Caco-2 (cell line): Measurements from ENCODE around the gene MED9. TPM values are rescaled to one million over a fixed set of nuclear protein-coding genes. Genes with fewer than 3 reads are reported as not detected.

Experiments used
- BruUV-seq: library from RNA; stranded (reverse); fragments of 400-500 nt; replicated peaks from 2 replicates; lab custom pipeline; 2021; lab: Mats Ljungman, UMichigan
- CTCF ChIA-PET: fragments of 300-600 bp; sonication (Branson Sonifier 250); formaldehyde crosslinking; loops from one replicate; lab custom pipeline; 2022; ENCODE audit warnings: antibody characterized with exemption; lab: Charles Lee
- POLR2A ChIA-PET: fragments of 300-600 bp; sonication (Branson Sonifier 250); formaldehyde crosslinking; loops from one replicate; lab custom pipeline; 2022; ENCODE audit warnings: antibody characterized with exemption; lab: Charles Lee
- DNase-seq, 2 experiments: peaks; one replicate each; pipeline versions ENCODE4 v3.0.0 to v3.0.0-alpha.2; 2020 to 2022
- H3K27me3 ChIP-seq: replicated peaks from 2 replicates; pipeline ENCODE4 v1.6.0; 2011; ENCODE audit warnings: low read length; ENCODE audit not compliant: control insufficient read depth, insufficient read depth
- H3K36me3 ChIP-seq: 2 replicates; pipeline ENCODE4 v1.5.1; 2011; ENCODE audit warnings: low read length; ENCODE audit not compliant: control insufficient read depth, insufficient read depth
- H3K4me1 ChIP-seq: fragments of 250-450 bp; sonication (Bioruptor Pico); 2 replicates; pipeline ENCODE4 v1.5.1; 2020; ENCODE audit warnings: mild to moderate bottlenecking
- H3K4me3 ChIP-seq: 2 replicates; pipeline ENCODE4 v1.5.1; 2011; ENCODE audit warnings: low read depth, mild to moderate bottlenecking, control low read depth, low read length
- H3K9me3 ChIP-seq: fragments of 250-450 bp; sonication (Bioruptor Pico); 2 replicates; pipeline ENCODE4 v1.5.1; 2020; ENCODE audit warnings: mild to moderate bottlenecking, moderate library complexity
- H3K27ac Mint-ChIP-seq: one replicate; pipeline ENCODE4 v1.8.0; 2022; ENCODE audit warnings: mixed read lengths; ENCODE audit not compliant: unreplicated experiment
- H3K27me3 Mint-ChIP-seq: one replicate; pipeline ENCODE4 v1.8.0; 2022; ENCODE audit warnings: mixed read lengths; ENCODE audit not compliant: insufficient read depth, unreplicated experiment
- H3K36me3 Mint-ChIP-seq: one replicate; pipeline ENCODE4 v1.8.0; 2022; ENCODE audit warnings: mild to moderate bottlenecking, mixed read lengths; ENCODE audit not compliant: insufficient read depth, unreplicated experiment
- H3K4me1 Mint-ChIP-seq: one replicate; pipeline ENCODE4 v1.8.0; 2022; ENCODE audit warnings: low read depth, mixed read lengths; ENCODE audit not compliant: unreplicated experiment
- H3K4me3 Mint-ChIP-seq: one replicate; pipeline ENCODE4 v1.8.0; 2022; ENCODE audit warnings: mild to moderate bottlenecking, moderate library complexity, mixed read lengths; ENCODE audit not compliant: unreplicated experiment
- H3K9me3 Mint-ChIP-seq: one replicate; pipeline ENCODE4 v1.8.0; 2022; ENCODE audit warnings: mixed read lengths; ENCODE audit not compliant: unreplicated experiment
- CTCF ChIP-seq, 2 experiments: fragments of 200-600 bp in 1 of 2; IDR thresholded peaks; 1 replicate in 1 of 2; 2 replicates in 1 of 2; pipeline versions ENCODE4 v1.5.1 to v1.8.0; 2011 to 2022; ENCODE audit warnings: antibody characterized with exemption in 1 of 2, control low read depth in 1 of 2, inconsistent platforms in 1 of 2, low read depth in 1 of 2, low read length in 1 of 2, mild to moderate bottlenecking in 1 of 2, moderate library complexity in 1 of 2; ENCODE audit not compliant: insufficient read depth in 1 of 2, severe bottlenecking in 1 of 2, unreplicated experiment in 1 of 2
- intact Hi-C: fragments of 100-400 bp; cut with micrococcal nuclease; formaldehyde crosslinking; loops from one replicate; pipeline ENCODE4 v1.10.0; 2022; ENCODE audit not compliant: unreplicated experiment
- total RNA-seq: library from RNA; stranded (reverse); gene quantifications from 2 replicates; pipeline ENCODE4 v1.2.3, GENCODE V29; 2022

MED9 gene
- total RNA-seq, 1 experiment from 2014 or later: 24.9 TPM

GRCh38 chr17:17506181-17506741 lies 29.5 kb downstream of the MED9 start:
- intact Hi-C loops: no loop called here
- no peak for DNase-seq
- ChIA-PET CTCF (interaction anchor here (0.6 to 0.8 kb wide), 2 partner anchors 10 to 63 kb away, joined by 3 read pairs; partner anchors contain the start of gene RASD1), POLR2A (no interaction called here)
- H3K36me3 Mint-ChIP-seq: peaks cover 6% of the 10 kb centered on the region
- no peak for TF ChIP-seq CTCF (IDR thresholded peaks at IDR 0.05; ENCODE audit: insufficient read depth in 1 of 2, low read depth in 1 of 2, low read length in 1 of 2, severe bottlenecking in 1 of 2, unreplicated experiment in 1 of 2)
- no peak overlapping the region for H3K4me3 Mint-ChIP-seq
- no peak overlapping the region for H3K27ac Mint-ChIP-seq
- Histone ChIP-seq H3K27me3 (no peaks in the 10 kb centered on the region), H3K36me3 (no peaks in the 10 kb centered on the region), H3K4me1 (no peaks in the 10 kb centered on the region), H3K4me3 (no peak overlapping the region), H3K9me3 (no peaks in the 10 kb centered on the region)
- BruUV-seq: no TSS peak
- H3K9me3 Mint-ChIP-seq: no peaks in the 10 kb centered on the region
- no peaks in the 10 kb centered on the region for H3K4me1 Mint-ChIP-seq
- H3K27me3 Mint-ChIP-seq: no peaks in the 10 kb centered on the region

- no peaks in the 10 kb centered on the region for H3K36me3 ChIP-seq
- H3K4me3 ChIP-seq: no peak overlapping the region
- intact Hi-C loops: no loop called here
- ChIA-PET POLR2A (no interaction called here), CTCF (interaction anchor here (0.8 kb wide), 1 partner anchor 62 kb away, joined by 3 read pairs; no protein-coding TSS in a partner anchor)
- no peaks in the 10 kb centered on the region for H3K27me3 Mint-ChIP-seq
- no TSS peak for BruUV-seq
- H3K4me1 Mint-ChIP-seq: no peaks in the 10 kb centered on the region
- H3K4me3 Mint-ChIP-seq: no peak overlapping the region
- no peaks in the 10 kb centered on the region for H3K4me1 ChIP-seq
- no peak overlapping the region for H3K27ac Mint-ChIP-seq
- peaks cover 6% of the 10 kb centered on the region for H3K36me3 Mint-ChIP-seq
- H3K27me3 ChIP-seq: no peaks in the 10 kb centered on the region
- no peak for TF ChIP-seq CTCF (IDR thresholded peaks at IDR 0.05; ENCODE audit: insufficient read depth in 1 of 2, low read depth in 1 of 2, low read length in 1 of 2, severe bottlenecking in 1 of 2, unreplicated experiment in 1 of 2)
- no peaks in the 10 kb centered on the region for H3K9me3 Mint-ChIP-seq
- H3K9me3 ChIP-seq: no peaks in the 10 kb centered on the region
- DNase-seq: no peak
Measured at GRCh38 chr17:17506893-17507464, 30.2 kb downstream of the MED9 start.

- Mint-ChIP-seq H3K9me3 (no peaks in the 10 kb centered on the region), H3K4me3 (no peak overlapping the region), H3K27ac (no peak overlapping the region), H3K27me3 (no peaks in the 10 kb centered on the region), H3K36me3 (peaks cover 6% of the 10 kb centered on the region), H3K4me1 (no peaks in the 10 kb centered on the region)
- ChIA-PET CTCF (no interaction called here), POLR2A (no interaction called here)
- Histone ChIP-seq H3K4me3 (no peak overlapping the region), H3K4me1 (no peaks in the 10 kb centered on the region), H3K27me3 (no peaks in the 10 kb centered on the region), H3K9me3 (no peaks in the 10 kb centered on the region), H3K36me3 (no peaks in the 10 kb centered on the region)
- TF ChIP-seq CTCF (IDR thresholded peaks at IDR 0.05; ENCODE audit: insufficient read depth in 1 of 2, low read depth in 1 of 2, low read length in 1 of 2, severe bottlenecking in 1 of 2, unreplicated experiment in 1 of 2): no peak
- intact Hi-C loops: loop anchor here (1.0 kb wide), 1 partner anchor 30 kb away; no protein-coding TSS in a partner anchor
- no peak for DNase-seq
- BruUV-seq: no TSS peak
Measured at GRCh38 chr17:17507465-17508011, 30.7 kb downstream of the MED9 start.
